Measurements from ENCODE around the gene IGF2.
A peak's percentile ranks its signal among the peaks of the same experiment; 100 is the strongest.

IGF2 gene

DNA sequence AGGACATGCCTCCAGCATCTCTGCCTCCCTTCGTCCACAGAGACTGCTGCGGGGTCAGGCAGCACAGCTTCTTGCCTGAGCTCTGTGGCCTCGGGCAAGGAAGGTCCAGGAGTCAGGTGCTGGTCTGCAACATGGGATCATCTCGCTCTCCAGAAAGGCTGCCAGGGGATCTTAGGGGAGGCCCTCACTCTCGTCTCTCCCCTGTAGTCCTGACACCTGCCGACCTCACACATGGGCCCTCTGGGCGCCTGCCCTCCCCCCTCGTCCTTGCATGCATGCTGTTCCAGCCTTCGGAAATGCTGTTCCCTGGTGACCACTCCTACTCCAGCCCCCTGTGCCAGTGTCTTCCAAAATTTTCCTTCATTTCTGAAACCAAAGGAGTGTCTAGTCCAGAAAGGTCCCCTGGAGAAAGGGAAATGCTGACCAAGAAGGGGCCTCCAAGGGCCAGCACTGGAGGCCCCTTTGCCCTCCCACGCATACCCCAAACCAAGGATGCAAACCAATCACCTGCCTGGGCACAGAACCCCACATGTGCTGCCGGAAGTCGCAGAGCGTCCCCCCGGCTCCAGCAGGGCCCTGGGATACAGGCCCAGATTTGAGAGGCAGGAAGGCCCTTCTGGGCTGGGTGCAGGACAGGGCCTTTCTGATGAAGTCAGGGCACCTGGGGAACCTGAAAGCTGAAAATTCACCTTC lies 41.0 kb downstream of the IGF2 start:
- DNase-seq = no peak
- no peaks in the 10 kb centered on the region for H3K36me3 ChIP-seq
- intact Hi-C loops (cut with DNase I; ENCODE audit: low total_unique reads) = no loop called here

DNA sequence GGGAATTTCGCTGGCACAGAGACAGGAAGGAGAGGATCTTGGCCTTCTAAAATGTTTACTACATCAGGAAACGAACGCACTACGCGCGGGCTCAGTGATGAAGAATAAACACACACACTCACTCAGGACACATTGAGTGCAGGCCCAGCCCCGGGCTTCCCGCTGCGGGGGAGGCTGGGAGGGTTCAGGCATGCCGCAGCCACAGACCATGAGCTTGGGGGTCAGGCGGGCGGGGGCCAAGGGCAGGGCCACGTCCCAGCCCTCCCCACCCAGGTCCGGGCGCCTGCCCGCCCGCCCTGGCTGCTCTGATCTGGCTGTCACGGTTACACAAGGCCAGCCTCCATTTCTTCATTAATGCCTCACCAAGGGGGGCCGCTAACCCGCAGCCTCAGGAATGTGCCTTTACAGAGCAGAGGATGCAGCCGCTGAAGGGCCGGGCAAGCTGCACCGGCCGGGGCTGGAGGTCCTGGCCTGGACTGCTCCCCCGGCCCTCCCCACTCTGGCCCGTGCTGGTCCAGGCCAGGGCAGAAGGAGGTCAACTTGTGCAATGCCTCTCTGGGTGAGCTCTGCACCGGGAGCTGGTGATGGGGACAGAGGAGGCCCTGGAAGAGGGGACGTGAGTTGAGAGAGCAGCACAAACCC lies 41.7 kb downstream of the IGF2 start:
- Histone ChIP-seq H3K9me3 (no peaks in the 10 kb centered on the region), H3K4me3 (no peak overlapping the region), H3K36me3 (no peaks in the 10 kb centered on the region), H3K27ac (peak overlapping the region in 1 of 2 donors; percentile 39), H3K4me1 (peaks cover 0 to 31% (median 17%) of the 10 kb centered on the region in 4 donors), H3K27me3 (peaks cover 0 to 65% of the 10 kb centered on the region in 2 donors)
- intact Hi-C loops (cut with DNase I; ENCODE audit: low total_unique reads) = no loop called here
- peak; percentile 75 to 78 for DNase-seq
- TF ChIP-seq, protein P1, sequence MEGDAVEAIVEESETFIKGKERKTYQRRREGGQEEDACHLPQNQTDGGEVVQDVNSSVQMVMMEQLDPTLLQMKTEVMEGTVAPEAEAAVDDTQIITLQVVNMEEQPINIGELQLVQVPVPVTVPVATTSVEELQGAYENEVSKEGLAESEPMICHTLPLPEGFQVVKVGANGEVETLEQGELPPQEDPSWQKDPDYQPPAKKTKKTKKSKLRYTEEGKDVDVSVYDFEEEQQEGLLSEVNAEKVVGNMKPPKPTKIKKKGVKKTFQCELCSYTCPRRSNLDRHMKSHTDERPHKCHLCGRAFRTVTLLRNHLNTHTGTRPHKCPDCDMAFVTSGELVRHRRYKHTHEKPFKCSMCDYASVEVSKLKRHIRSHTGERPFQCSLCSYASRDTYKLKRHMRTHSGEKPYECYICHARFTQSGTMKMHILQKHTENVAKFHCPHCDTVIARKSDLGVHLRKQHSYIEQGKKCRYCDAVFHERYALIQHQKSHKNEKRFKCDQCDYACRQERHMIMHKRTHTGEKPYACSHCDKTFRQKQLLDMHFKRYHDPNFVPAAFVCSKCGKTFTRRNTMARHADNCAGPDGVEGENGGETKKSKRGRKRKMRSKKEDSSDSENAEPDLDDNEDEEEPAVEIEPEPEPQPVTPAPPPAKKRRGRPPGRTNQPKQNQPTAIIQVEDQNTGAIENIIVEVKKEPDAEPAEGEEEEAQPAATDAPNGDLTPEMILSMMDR (IDR thresholded peaks at IDR 0.05) = no peak

More for the DNA sequence above, 41.0 kb downstream of the IGF2 start:
- Histone ChIP-seq H3K9me3 (no peaks in the 10 kb centered on the region), H3K27ac (no peak overlapping the region), H3K4me3 (no peak overlapping the region), H3K27me3 (peaks cover 0 to 65% of the 10 kb centered on the region in 2 donors), H3K4me1 (peaks cover 0 to 24% (median 10%) of the 10 kb centered on the region in 4 donors)
- TF ChIP-seq, protein P1 (IDR thresholded peaks at IDR 0.05) = no peak

DNA sequence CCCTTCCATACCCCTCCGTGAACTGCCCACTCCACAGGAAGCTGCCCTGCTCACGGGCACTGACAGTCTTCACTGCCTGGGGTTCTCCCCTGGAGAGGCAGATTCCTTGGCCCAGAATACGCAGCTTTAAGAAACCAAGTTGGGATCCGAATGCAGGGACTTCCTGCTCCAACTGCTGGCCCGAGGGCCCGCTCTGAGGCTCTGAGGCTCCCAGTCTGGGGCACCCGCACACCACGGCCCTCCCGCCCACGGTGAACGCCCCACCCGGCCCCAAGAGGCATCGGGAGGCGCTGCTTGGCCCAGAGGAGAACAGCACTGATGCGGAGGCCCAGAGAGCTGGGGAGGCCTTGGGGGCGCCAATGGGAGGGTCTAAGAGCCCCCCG lies 42.3 kb downstream of the IGF2 start:
- H3K27ac ChIP-seq = peak overlapping the region in 1 of 2 donors; percentile 39
- DNase-seq = no peak
- peaks cover 0 to 33% (median 17%) of the 10 kb centered on the region in 4 donors for H3K4me1 ChIP-seq
- TF ChIP-seq, protein P1 (IDR thresholded peaks at IDR 0.05) = no peak
- no peaks in the 10 kb centered on the region for H3K36me3 ChIP-seq
- intact Hi-C loops (cut with DNase I; ENCODE audit: low total_unique reads) = no loop called here
- H3K9me3 ChIP-seq = no peaks in the 10 kb centered on the region
- peaks cover 0 to 65% of the 10 kb centered on the region in 2 donors for H3K27me3 ChIP-seq
- no peak overlapping the region for H3K4me3 ChIP-seq

DNA sequence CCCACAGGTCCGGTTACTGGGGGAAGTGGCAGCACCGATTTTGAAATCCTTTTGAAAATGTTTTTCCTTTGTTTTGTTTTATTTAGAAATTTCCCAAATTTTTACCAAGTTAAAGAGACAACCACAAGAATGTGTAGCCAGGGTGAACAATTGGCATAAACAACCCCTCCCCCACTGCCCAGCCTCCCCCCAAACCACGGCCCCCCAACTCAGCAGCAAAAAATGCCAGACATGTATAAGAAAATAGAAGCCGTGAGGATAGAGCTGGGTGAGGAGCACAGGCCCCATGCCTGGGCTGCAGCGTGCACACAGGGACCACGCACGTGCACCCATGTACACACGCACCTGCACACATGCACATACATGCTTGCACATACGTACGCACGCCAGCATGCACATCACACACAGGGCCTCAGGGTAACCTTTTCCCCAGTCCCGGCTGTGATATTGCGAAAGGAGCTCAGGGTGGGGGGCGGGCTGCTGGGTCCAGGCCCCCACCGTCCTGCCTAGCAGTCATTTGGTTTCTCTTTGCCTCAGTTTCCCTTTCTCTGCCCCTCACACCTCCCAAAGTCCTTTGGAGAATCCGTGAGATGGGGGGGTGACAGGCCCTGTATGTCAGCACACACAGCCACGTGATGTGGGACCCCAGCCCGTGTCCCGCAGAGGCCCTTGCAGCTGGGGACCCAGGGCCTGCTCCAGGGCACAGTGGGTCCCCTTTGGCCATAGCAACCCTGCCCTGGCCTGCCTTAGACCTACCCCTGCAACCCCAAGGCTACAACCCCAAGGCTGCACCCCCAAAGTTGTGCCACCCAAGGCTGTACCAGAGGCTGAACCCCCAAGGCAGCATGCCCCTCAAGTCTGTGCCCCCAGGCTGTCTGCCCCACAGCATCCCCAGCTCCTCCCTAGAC lies 42.9 kb downstream of the IGF2 start:
- intact Hi-C loops (cut with DNase I; ENCODE audit: low total_unique reads) = no loop called here
- no peaks in the 10 kb centered on the region for H3K36me3 ChIP-seq
- peaks cover 0 to 33% (median 17%) of the 10 kb centered on the region in 4 donors for H3K4me1 ChIP-seq
- peaks cover 0 to 65% of the 10 kb centered on the region in 2 donors for H3K27me3 ChIP-seq
- no peaks in the 10 kb centered on the region for H3K9me3 ChIP-seq
- no peak overlapping the region for H3K4me3 ChIP-seq
- peak overlapping the region in 1 of 2 donors; percentile 39 for H3K27ac ChIP-seq
- TF ChIP-seq, protein P1 (IDR thresholded peaks at IDR 0.05) = no peak
- DNase-seq = no peak

DNA sequence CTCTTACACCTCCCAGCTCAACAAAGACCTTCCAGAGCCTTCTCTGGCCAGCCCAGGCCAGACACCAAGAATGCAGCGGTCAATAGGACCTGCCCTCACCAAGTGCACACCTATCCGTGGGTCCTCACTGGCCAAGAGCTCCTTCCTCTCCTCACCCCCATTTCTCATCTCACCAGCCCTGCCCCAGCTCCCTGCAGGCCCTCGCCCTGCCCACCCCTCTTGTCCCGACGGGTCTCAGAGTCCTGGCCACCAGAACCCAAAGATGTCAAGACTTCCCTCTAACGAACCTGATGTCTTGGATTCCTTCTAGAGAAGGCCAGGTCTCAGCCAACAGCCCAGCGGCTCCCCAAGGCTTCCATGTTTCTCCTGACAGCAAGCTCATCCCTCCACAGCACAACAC lies 43.6 kb downstream of the IGF2 start:
- no peak for DNase-seq
- TF ChIP-seq, protein P1 (IDR thresholded peaks at IDR 0.05) = no peak
- Histone ChIP-seq H3K4me1 (peaks cover 0 to 33% (median 17%) of the 10 kb centered on the region in 4 donors), H3K27ac (no peak overlapping the region), H3K36me3 (no peaks in the 10 kb centered on the region), H3K27me3 (peaks cover 0 to 63% of the 10 kb centered on the region in 2 donors), H3K9me3 (no peaks in the 10 kb centered on the region), H3K4me3 (no peak overlapping the region)
- intact Hi-C loops (cut with DNase I; ENCODE audit: low total_unique reads) = no loop called here
